NCI-H748 (cell line): Measurements from ENCODE around the gene CYTH4.
A peak's percentile ranks its signal among the peaks of the same experiment; 100 is the strongest.
"Not testable (repeated sequence)": the region's sequence is repeated elsewhere in the genome, so short reads cannot be mapped to it uniquely, and the experiment has no call there.

Experiments used
- DNase-seq: peaks from one replicate; lab custom pipeline; 2025; ENCODE audit not compliant: unreplicated experiment; lab: John Stamatoyannopoulos, UW

Gene CYTH4, protein sequence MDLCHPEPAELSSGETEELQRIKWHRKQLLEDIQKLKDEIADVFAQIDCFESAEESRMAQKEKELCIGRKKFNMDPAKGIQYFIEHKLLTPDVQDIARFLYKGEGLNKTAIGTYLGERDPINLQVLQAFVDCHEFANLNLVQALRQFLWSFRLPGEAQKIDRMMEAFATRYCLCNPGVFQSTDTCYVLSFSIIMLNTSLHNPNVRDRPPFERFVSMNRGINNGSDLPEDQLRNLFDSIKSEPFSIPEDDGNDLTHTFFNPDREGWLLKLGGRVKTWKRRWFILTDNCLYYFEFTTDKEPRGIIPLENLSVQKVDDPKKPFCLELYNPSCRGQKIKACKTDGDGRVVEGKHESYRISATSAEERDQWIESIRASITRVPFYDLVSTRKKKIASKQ

GRCh38 chr22:37282385-37282677 is at the start of gene CYTH4:
CYTH4 (plus strand) TSS chr22:37282508; CDS start chr22:37282570, 62 bp downstream.
- no peak for DNase-seq

DNA sequence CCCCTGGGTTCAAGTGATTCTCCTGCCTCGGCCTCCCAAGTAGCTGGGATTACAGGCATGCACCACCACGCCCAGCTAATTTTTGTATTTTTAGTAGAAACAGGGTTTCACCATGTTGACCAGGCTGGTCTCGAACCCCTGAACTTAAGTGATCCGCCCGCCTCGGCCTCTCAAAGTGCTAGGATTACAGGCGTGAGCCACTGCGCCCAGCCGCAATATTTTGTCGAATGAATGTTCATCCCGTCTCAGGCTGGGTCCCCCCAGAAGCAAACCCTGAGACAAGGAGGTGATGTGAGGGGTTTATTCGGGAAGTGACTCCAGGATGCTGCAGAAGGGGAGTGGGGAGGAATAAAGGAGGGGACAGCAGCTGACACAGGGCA is 48.9 kb upstream of the CYTH4 start:
- not testable (repeated sequence) for DNase-seq

DNA sequence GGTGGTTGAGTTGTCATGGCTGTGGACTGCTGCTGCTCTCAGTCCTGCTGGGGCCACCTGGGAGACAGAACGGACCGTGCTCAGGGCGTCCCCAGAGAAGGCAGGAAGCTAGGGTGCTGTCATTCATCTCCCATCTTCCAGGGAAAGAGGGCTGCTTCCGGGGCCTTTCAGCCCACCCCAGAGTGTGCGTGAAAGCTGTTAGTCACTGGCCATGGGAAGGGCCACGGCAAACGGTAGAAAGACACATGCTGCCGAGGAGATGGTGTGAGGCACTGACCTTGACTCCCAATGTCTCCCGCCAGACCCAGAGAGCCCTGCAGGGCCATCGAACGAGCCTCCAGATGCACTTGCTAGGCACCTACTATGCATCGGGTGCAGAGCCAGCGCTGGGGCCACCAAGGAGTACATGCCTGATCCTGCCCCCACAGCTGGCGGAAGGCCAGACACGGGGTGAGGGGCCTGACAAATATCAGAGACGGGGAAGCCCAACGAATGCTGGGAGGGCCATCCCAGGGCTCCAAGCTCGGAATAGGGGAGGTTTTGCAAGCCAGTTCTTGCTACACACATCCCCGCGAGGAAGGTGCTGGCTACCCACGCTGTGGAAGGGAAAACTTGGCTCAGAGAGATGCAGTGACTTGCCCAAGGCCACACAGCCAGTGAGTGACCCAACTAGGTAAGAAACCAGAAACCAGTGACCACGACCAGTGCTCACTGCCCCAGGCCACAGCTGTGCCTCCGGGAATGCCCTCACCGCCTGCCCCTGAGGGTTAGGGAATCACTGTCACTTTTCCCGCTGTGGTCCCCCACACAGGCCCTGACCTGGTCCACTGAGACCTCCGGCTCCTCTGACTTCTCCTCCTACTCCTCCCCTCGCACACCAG is 48.3 kb upstream of the CYTH4 start:
- DNase-seq, result no peak

- no peak for DNase-seq
These were observed 47.3 kb upstream of the CYTH4 start for GRCh38 chr22:37234736-37235711.

DNA sequence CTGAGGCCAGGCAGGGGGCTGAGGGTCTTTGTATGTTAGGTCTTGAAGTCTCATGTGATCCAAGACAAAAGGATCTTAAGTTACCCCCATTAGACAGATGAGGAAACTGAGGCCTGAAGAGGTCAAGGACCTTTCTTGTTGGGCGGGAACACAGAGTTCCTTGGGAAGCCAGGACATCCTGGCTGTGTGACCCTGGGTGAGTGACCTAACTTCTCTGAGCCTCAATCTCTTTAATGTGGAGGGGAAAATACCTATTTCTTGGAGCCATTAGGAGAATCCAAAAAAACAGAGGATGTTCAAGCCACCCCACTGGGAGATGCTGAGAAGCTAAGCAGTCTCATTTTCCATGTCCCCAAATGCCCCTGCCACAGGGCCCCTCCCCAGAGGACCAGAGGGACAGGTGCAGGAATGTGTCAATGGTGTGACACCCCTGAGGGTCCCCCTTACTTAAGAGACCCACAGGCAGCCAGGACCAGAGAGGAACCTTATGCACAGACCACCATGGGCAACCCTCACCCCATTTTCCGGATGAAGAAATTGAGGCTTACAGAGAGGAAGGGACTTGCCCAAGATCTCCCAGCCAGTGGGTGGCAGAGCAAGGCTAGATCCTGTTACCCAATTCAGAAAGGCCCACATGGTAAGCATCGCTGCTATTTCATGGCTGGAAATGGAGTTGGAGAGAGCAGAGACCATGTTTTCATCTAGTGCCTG is 46.3 kb upstream of the CYTH4 start:
- no peak for DNase-seq

- DNase-seq, result no peak
These were observed 44.7 kb upstream of the CYTH4 start for GRCh38 chr22:37237371-37238268.

- DNase-seq, result no peak
These were observed 42.7 kb upstream of the CYTH4 start for GRCh38 chr22:37239336-37240239.

DNA sequence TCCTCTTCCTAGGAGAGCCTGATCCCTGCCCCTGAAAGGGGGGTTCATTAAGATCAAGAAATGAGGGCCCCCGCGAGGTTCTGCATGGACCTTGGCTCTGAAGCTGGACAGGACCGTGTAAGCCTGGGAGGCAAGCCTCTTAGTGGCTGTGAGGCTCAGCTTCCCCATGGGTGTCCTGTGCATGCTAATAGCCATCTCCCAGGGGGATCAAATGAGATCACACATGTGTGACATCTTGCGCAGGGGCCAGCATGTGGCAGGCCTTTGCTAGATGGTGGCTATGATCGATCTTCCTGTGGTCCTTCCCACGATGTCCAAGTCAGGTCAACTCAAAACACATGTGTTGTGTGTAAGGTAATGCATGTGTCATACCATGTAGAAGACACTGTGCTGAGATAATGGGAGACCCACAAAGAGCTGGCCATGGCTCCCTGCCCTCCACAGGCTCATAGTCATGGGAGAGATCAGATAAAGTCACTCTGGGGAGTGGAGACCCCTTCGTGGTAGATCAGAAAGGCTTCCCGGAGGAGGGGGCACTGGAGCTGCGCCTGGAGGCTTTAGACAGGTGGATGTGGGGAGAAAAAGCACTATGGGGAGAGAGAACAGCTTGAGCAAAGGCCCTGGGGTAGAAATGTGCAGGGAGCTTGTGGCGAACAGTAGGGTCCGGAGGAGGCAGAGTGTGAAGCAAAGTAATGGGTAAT is 41.9 kb upstream of the CYTH4 start:
- no peak for DNase-seq

DNA sequence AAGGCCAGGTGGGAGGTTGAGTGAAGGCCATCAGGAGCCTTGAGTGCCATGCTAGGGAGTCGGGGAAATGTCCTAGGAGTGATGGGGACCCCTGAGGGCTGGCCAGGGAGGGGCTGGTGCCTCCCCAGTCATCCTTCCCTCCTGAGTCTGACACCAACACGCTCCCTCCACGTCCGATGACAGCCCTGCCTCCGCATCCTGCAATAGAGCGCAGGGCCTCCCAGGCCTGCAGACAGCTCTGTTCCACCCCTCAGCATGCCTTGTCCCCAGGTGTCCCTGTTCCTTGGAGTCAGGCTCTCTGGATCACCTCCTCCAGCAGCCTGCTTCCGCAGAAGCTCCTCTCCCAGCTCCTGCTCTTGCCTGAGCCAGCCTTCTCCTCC is 41.4 kb upstream of the CYTH4 start:
- DNase-seq, result no peak

DNA sequence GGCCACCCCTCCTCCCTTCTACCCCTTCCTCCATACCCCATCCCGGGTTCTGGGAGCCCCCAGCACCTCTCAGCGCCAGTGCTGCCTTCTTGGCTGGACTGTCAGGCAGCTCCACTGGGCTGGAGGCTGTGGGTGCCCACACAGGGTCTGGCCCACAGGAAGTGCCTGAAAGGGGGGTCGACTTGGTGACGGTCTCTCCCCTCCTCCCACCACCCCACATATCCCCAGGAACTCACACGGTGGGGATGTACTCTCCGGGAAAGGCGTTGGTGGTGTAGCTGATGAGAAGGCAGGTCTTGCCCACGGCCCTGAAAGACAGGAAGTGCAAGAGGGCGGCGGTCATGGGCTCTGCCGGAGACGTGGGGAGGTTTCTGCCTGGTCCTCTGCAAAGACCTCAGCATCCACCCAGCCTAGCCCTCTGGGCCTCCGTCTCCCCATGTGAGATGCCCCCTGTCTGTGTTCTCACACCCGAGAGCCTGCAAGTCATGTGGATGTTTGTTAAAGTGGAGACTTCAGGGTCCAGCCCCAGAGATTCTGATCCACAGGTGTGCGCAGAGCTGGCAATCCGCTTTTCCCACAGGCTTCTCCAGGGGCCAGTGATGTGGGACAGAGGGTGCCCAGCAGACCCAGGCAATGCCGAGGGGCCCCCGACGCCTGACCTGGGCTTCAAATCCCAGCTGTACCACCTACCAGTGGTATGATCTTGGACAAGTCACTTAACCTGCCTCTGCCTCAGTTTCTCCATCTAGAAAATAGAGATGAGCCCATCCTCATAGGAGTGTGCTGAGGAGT is 40.8 kb upstream of the CYTH4 start:
- no peak for DNase-seq

DNA sequence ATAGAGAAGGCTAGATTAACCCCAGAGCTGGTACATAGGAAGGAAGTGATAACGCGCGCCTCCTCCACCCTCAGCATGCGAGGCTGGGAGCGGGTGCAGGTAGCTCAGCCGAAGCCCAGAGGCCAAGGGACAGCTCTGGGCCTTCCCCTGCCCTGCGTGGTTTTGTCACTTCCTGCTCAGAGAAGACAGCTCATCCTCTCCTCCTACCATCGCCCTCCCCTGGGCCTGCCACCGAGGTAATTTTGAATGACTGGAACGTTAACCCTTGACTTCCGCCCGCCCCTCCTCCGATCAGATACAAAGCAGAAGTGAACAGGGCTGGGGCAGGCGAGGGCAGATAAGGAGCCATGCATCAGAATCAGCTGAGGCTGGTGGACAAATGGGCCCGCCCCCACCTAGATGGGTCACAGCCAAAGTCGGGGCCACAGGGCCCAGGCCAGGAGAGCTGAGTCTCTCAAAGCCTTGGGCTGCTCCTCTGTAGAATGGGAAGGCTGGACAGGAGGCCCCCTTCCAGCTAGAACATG is 39.9 kb upstream of the CYTH4 start:
- no peak for DNase-seq

- no peak for DNase-seq
These were observed 38.8 kb upstream of the CYTH4 start for GRCh38 chr22:37243402-37244113.

- peak; percentile 8 for DNase-seq
These were observed 38.0 kb upstream of the CYTH4 start, which contains the start of gene RAC2 for GRCh38 chr22:37244114-37244921. RAC2 (minus strand) TSS chr22:37244269; CDS start chr22:37244148, 121 bp downstream.

DNA sequence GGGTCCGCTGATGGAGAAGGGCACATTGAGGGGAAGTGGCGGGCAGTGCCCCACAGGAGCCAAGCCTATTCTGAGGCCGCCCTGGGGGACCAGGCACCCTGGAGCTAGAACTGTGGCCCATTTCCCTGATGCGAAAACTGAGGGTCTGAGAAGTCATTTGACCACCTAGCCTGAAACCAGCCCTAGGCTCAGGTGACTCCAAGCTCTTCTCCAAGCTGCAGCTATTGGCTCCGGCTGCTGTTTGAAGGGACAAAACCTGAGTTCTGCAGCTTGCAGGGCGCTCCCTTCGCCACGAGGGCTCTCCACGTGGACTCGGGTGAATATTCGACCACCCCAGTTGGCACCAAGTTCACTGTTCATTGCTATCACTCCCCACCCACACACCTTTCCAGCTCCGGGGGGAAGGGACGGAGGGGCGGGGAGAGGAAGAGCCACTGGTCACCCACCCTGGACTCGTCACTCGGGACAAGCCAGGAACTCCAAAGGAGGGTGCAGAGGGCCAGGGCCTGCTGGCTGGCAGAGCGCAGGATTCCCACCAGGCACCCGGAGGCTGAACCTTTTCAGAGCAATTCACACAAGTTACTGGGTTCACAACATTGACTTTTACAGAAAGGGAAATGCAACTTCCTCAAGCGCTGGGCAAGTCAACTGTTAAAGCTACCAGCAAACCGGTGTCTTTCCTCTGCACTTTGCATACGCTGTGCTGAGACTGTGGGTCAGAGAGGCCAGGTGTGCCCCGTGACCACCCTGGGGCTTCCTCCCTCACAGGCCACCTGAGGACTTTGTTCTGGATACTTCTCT is 37.2 kb upstream of the CYTH4 start:
- no peak for DNase-seq

DNA sequence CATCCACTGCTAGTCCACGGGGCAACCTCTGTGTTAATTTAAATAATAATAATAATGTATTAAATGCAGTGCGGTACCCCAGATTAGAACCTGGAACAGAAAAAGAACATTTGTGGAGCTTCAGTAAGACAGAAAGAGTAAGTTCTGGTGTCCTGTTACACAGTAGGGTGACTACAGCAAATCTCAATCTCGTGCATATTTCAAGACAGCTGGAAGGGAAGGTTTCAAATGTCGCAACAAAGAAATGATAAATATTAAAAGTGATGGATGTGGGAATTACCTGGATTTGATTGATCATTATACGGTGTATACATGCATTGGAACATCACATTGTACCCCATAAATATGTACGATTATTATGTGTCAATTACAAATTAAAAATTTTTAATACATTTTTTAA is 36.6 kb upstream of the CYTH4 start:
- no peak for DNase-seq
